K562 (cell line): ENCODE data around the gene MLYCD. TPM values are rescaled to one million over a fixed set of nuclear protein-coding genes. Genes with fewer than 3 reads are reported as not detected.

Source experiments
- ATAC-seq: fragments of 200-7000 bp; cut with Tn5 transposase; 3 replicates; pipeline ENCODE4 v1.9.1; 2020; ENCODE audit warnings: moderate library complexity
- BruUV-seq: library from RNA; stranded (reverse); fragments of 400-500 nt; replicated peaks from 2 replicates; lab custom pipeline; 2021; lab: Mats Ljungman, UMichigan
- CTCF ChIA-PET: fragments of 300-600 bp; formaldehyde crosslinking; extraction: SDS; loops from one replicate; lab custom pipeline; 2021; ENCODE audit warnings: low intra/inter-chr PET ratio; lab: Yijun Ruan, JAX
- POLR2A ChIA-PET: fragments of 300-600, 350-650 bp; sonication (Branson Sonifier 250); formaldehyde crosslinking; extraction: SDS; loops from one replicate; lab custom pipeline; 2021; ENCODE audit warnings: antibody characterized with exemption, inconsistent platforms; lab: Yijun Ruan, JAX
- DNase-seq, 4 experiments: peaks; one replicate each; pipeline versions ENCODE4 v3.0.0 to v3.0.0-alpha.2; 2011 to 2018; ENCODE audit warnings: low spot score in 3 of 4, mixed read lengths in 3 of 4; ENCODE audit errors: extremely low read depth in 1 of 4
- FAIRE-seq: peaks from 2 replicates; lab custom pipeline; 2011; peaks lifted over from hg19 to GRCh38; lab: Jason Lieb, UNC
- H2AFZ ChIP-seq: 2 replicates; pipeline ENCODE4 v1.6.0; 2011; ENCODE audit warnings: low read depth, low read length, control low read depth, inconsistent platforms
- H3K27ac ChIP-seq: fragments of 200-600 bp; 3 replicates; pipeline ENCODE4 v1.8.0; 2011; ENCODE audit warnings: low read depth, mild to moderate bottlenecking, control low read depth, inconsistent platforms, low read length, moderate library complexity, mixed read lengths; ENCODE audit errors: extremely low read depth
- H3K27me3 ChIP-seq, 2 experiments: fragments of 300-600 bp in 1 of 2; 2 replicates in 1 of 2; 3 replicates in 1 of 2; pipeline versions ENCODE4 v1.6.0 to v1.8.0; 2011; ENCODE audit warnings: inconsistent platforms in 2 of 2, low read length in 2 of 2, mild to moderate bottlenecking in 1 of 2, mixed read lengths in 1 of 2, moderate library complexity in 1 of 2; ENCODE audit not compliant: control insufficient read depth in 2 of 2, insufficient read depth in 2 of 2
- H3K36me3 ChIP-seq: fragments of 300-600 bp; 3 replicates; pipeline ENCODE4 v1.8.0; 2011; ENCODE audit warnings: mild to moderate bottlenecking, low read length, inconsistent platforms; ENCODE audit not compliant: control insufficient read depth, insufficient read depth
- H3K4me1 ChIP-seq, 2 experiments: fragments of 200-600 bp in 1 of 2; replicated peaks in 1 of 2; 2 replicates in 1 of 2; 3 replicates in 1 of 2; pipeline versions ENCODE4 v1.5.1 to v1.8.0; 2011; ENCODE audit warnings: inconsistent platforms in 2 of 2, low read length in 2 of 2, mild to moderate bottlenecking in 1 of 2, mixed read lengths in 1 of 2, moderate library complexity in 1 of 2; ENCODE audit not compliant: control insufficient read depth in 2 of 2, insufficient read depth in 2 of 2
- H3K4me2 ChIP-seq: 2 replicates; pipeline ENCODE4 v1.6.1; 2011; ENCODE audit warnings: low read length, control low read depth, inconsistent platforms, mixed read lengths; ENCODE audit not compliant: insufficient read depth
- H3K4me3 ChIP-seq: fragments of 200-600 bp; sonication (generic), shearing (Covaris generic); 2 replicates; pipeline ENCODE4 v1.5.1; 2016; ENCODE audit warnings: control low read depth, inconsistent platforms
- H3K79me2 ChIP-seq: fragments of 200-600 bp; 3 replicates; pipeline ENCODE4 v1.8.0; 2011; ENCODE audit warnings: low read length, inconsistent platforms; ENCODE audit not compliant: control insufficient read depth, insufficient read depth
- H3K9ac ChIP-seq, 2 experiments: 2 replicates each; pipeline versions ENCODE4 v1.6.0 to v1.6.1; 2011; ENCODE audit warnings: low read depth in 2 of 2, low read length in 2 of 2, control low read depth in 1 of 2, inconsistent platforms in 1 of 2, mild to moderate bottlenecking in 1 of 2, mixed read lengths in 1 of 2; ENCODE audit not compliant: insufficient read depth in 1 of 2
- H3K9me1 ChIP-seq: one replicate; pipeline ENCODE4 v1.6.0; 2011; ENCODE audit warnings: inconsistent platforms, mild to moderate bottlenecking, low read length, moderate library complexity; ENCODE audit not compliant: control insufficient read depth, insufficient read depth
- H3K9me3 ChIP-seq: replicated peaks from 2 replicates; pipeline ENCODE4 v1.5.1; 2011; ENCODE audit warnings: low read depth, low read length, inconsistent platforms; ENCODE audit not compliant: control insufficient read depth, insufficient read depth
- H4K20me1 ChIP-seq: replicated peaks from 2 replicates; pipeline ENCODE4 v1.6.1; 2011; ENCODE audit warnings: low read length, inconsistent platforms, mixed read lengths; ENCODE audit not compliant: control insufficient read depth, insufficient read depth
- DLX4 ChIP-seq: fragments of 250-450 bp; sonication (Bioruptor Pico); IDR thresholded peaks from 2 replicates; pipeline ENCODE4 v1.6.1; 2021; ENCODE audit warnings: mild to moderate bottlenecking
- PCBP1 ChIP-seq: fragments of 200-400 bp; formaldehyde crosslinking; IDR thresholded peaks from 2 replicates; pipeline ENCODE4 v1.6.1; 2018; ENCODE audit warnings: mild to moderate bottlenecking, low read depth, low read length; ENCODE audit not compliant: poor library complexity, severe bottlenecking
- WGBS: fragments of 100-300 bp; shearing (Covaris generic); methylation state at CpG from one replicate; pipeline ENCODE4 v1.1.6; 2016; ENCODE audit warnings: low coverage, mixed read lengths; ENCODE audit not compliant: insufficient coverage; ENCODE audit errors: missing lambda C conversion rate; 5-methylcytosine and 5-hydroxymethylcytosine counted together
- in situ Hi-C: fragments of 300-500 bp; cut with MboI; formaldehyde crosslinking; loops from 4 replicates; pipeline ENCODE4 v1.15.0; 2018; ENCODE audit warnings: inconsistent platforms, mixed read lengths
- intact Hi-C: fragments of 100-400 bp; cut with micrococcal nuclease; formaldehyde crosslinking; loops from 2 replicates; pipeline ENCODE4 v1.14.2; 2022
- polyA plus RNA-seq, 8 experiments: library from polyadenylated mRNA; depleted of rRNA in 4 of 8; stranded (reverse) in 5 of 8; unstranded in 3 of 8; fragments of >200 nt; fragmentation: Nextera tagmentation in 2 of 8; fragmentation: Illumina TruSeq in 1 of 8; extraction: Ambion mirVana in 2 of 8; extraction: Trizol in 1 of 8; gene quantifications; 2 replicates each; pipeline versions ENCODE4 v1.2.1 to v1.2.3, GENCODE V29; 2011 to 2014; ENCODE audit warnings: inconsistent platforms in 1 of 8, missing spikeins in 1 of 8
- total RNA-seq, 7 experiments: library from RNA; depleted of rRNA in 6 of 7; stranded (reverse); fragments of >200 nt in 6 of 7; fragmentation: Illumina TruSeq in 2 of 7; extraction: Trizol in 2 of 7; gene quantifications; 2 replicates each; pipeline versions ENCODE4 v1.2.1 to v1.2.3, GENCODE V29; 2011 to 2021; ENCODE audit warnings: low replicate concordance in 1 of 7

Gene MLYCD
- total and polyA plus RNA-seq, 9 of the 15 experiments (the other 6 are each of a cell fraction or from before 2014, with no cell fraction given) = 0.15 to 2.0 (median 1.0) TPM

GRCh38 chr16:83968891-83969649, 70.2 kb downstream of the MLYCD start:
- no peaks in the 10 kb centered on the region for H3K36me3 ChIP-seq
- ChIA-PET POLR2A (no interaction called here), CTCF (interaction anchor here (2.2 to 3.5 kb wide), 2 partner anchors 94 to 97 kb away, joined by 16 to 37 read pairs; no protein-coding TSS in a partner anchor)
- peaks cover 25 to 45% of the 10 kb centered on the region in 2 experiments; a peak in 3 of 5 replicates for H3K27me3 ChIP-seq
- no peak overlapping the region for H3K27ac ChIP-seq
- no peak overlapping the region for H3K4me3 ChIP-seq
- in situ Hi-C loops = no loop called here
- TF ChIP-seq PCBP1 = peak; percentile 28
- TF ChIP-seq DLX4 (CRISPR knock-in tag) = no peak
- TF ChIP-seq, all 486 proteins: peak for 1
- no peaks in the 10 kb centered on the region for H3K9me3 ChIP-seq
- no peak overlapping the region for H3K9ac ChIP-seq
- DNase-seq = no peak
- intact Hi-C loops = loop anchor here (1.0 kb wide), 2 partner anchors 75 to 96 kb away; no protein-coding TSS in a partner anchor
- WGBS = 51% methylated on average over 26 of the region's 45 CpGs
- H3K9me1 ChIP-seq = no peaks in the 10 kb centered on the region
- no peak for FAIRE-seq
- BruUV-seq = no TSS peak
- H4K20me1 ChIP-seq = peaks cover 10% of the 10 kb centered on the region; the same call in 1 of the 2 replicates
- no peak for ATAC-seq
- H3K4me1 ChIP-seq = peaks cover 0 to 38% of the 10 kb centered on the region in 2 experiments; a peak in 1 of 5 replicates
- no peak overlapping the region for H2AFZ ChIP-seq
- H3K79me2 ChIP-seq = no peaks in the 10 kb centered on the region
- no peak overlapping the region for H3K4me2 ChIP-seq
